Measurements from ENCODE around the gene LYPD1. TPM values are rescaled to one million over a fixed set of nuclear protein-coding genes. Genes with fewer than 3 reads are reported as not detected.

The LYPD1 gene
- total RNA-seq, 1 donor: not detected

- H3K9me3 ChIP-seq (ENCODE audit: low read depth, low read length): no peaks in the 10 kb centered on the region
- no peaks in the 10 kb centered on the region for H3K4me1 ChIP-seq (ENCODE audit: insufficient read depth, low read length)
- H3K4me3 ChIP-seq (ENCODE audit: low read length): no peak overlapping the region
- H3K27me3 ChIP-seq (ENCODE audit: insufficient read depth, low read length): peaks cover 7% of the 10 kb centered on the region
Measured at GRCh38 chr2:132677661-132678060, 7.7 kb upstream of the LYPD1 start.

GRCh38 chr2:132676999-132677398 is 7.0 kb upstream of the LYPD1 start:
- Histone ChIP-seq H3K27me3 (ENCODE audit: insufficient read depth, low read length) (peaks cover 13% of the 10 kb centered on the region), H3K4me1 (ENCODE audit: insufficient read depth, low read length) (no peaks in the 10 kb centered on the region), H3K9me3 (ENCODE audit: low read depth, low read length) (no peaks in the 10 kb centered on the region), H3K4me3 (ENCODE audit: low read length) (no peak overlapping the region)

GRCh38 chr2:132671151-132671835 is 1.3 kb upstream of the LYPD1 start:
- Histone ChIP-seq H3K4me3 (ENCODE audit: low read length) (no peak overlapping the region), H3K9me3 (ENCODE audit: low read depth, low read length) (no peaks in the 10 kb centered on the region), H3K27me3 (ENCODE audit: insufficient read depth, low read length) (peaks cover 55% of the 10 kb centered on the region), H3K4me1 (ENCODE audit: insufficient read depth, low read length) (no peaks in the 10 kb centered on the region)

DNA sequence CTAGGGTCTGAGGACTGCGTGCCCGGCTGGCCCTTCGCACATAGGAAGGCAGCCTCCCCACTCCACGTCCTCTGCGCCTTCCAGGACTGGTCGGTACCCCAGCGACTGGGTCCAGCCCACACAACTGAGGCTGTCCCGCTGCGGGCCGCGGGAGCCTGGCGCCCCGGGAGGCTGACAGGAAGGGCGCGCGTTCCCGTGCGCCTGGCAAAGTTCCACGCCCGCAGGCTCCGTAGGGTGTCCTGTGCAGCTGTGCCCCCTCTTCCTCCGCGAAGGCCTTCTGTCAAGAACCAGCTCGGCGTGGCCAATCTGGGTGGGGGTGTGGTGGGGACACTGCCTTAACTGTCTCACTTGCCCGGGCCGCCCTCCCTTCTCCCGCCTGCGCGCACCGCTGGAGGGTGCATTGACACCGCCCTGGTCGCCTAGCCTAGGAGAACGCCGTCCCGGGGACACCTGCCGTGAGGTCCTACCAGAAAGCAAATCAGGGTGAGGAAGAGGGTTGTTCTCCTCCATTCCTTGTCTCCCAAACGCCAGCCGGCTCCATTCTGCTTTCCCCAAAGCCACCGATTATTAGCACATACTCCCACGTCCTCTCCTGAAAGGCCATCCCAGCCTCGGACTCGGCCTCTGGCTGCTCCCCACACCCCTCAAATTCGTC is 618 bp upstream of the LYPD1 start:
- Histone ChIP-seq H3K4me1 (ENCODE audit: insufficient read depth, low read length) (no peaks in the 10 kb centered on the region), H3K9me3 (ENCODE audit: low read depth, low read length) (no peaks in the 10 kb centered on the region), H3K4me3 (ENCODE audit: low read length) (no peak overlapping the region), H3K27me3 (ENCODE audit: insufficient read depth, low read length) (peaks cover 55% of the 10 kb centered on the region)

DNA sequence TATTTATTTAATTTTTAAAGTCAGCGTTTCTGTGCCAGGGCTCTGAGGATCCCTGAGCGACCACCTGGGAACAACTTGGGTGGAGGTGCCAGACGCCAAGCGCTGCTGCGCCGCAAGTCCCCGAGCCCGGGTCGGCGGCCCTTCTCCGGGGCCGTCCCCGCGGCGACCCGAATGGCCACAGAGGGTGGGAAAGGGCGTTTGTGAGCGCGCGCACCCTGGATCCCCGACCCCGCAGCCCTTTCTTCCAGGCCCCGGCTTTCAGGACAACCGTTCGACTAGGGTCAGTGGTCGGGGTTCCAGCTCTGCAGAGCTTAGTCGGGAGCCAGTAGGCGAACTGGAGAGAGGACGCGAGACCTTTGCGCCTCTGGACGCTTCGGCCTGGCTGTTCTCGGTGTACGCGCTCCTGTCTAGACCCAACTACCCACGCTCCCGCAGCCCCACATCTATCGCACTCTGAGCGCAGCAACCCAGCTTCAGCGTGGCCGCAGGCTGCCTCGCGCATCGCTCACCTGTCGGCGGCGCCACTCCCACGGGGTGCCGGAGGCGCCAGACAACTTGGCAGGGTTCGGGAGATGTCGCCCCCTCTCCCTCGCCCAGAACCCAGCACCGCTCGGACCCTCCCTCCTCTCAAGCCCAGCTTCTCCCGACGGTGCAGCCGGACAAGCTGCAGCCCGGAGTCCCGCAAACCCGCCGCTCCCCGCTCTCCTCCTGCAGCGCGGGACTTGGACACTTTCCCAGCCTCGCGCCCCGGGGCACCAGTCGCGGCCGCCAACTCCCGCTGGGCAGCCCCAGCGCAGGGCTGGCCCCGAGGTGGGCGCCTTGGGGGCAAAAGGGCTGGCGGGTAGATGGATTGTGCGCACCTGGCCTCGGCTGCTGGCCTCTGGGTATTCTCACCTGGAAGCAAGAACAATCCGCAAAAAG is 758 bp downstream of the LYPD1 start:
- H3K4me1 ChIP-seq (ENCODE audit: insufficient read depth, low read length): no peaks in the 10 kb centered on the region
- H3K27me3 ChIP-seq (ENCODE audit: insufficient read depth, low read length): peaks cover 55% of the 10 kb centered on the region
- no peaks in the 10 kb centered on the region for H3K9me3 ChIP-seq (ENCODE audit: low read depth, low read length)
- no peak overlapping the region for H3K4me3 ChIP-seq (ENCODE audit: low read length)

DNA sequence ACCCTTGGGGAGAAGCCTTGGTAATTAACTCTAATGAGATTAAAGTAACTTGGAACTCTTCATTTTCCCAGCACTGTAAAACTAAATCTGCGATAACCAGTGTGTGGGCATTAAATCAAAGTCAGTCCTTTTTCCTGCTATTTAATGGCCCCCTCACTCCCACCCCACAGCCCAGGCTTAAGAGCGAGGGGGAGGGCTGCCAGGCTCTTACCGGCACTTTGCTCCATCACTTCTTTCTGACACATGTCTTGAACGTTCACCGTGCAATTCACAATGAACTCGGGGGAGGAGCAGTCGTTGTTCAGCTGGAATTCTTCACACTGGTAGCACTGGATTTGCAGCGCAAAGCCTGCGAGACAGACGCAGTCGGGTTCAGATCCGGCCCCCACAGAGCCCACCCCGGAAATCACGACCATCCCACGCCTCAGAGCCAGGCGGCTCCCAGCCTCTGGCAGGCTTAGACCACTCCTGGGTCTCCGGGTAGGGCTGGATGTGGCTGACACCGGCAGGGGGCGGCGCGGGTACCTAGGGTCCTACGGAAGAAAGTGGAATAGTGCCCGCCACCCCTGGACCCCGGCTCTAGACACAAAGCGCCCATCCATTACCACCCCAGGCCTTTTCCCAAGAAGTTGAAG is 1.7 kb downstream of the LYPD1 start:
- peaks cover 52% of the 10 kb centered on the region for H3K27me3 ChIP-seq (ENCODE audit: insufficient read depth, low read length)
- no peaks in the 10 kb centered on the region for H3K4me1 ChIP-seq (ENCODE audit: insufficient read depth, low read length)
- no peaks in the 10 kb centered on the region for H3K9me3 ChIP-seq (ENCODE audit: low read depth, low read length)
- no peak overlapping the region for H3K4me3 ChIP-seq (ENCODE audit: low read length)

- no peaks in the 10 kb centered on the region for H3K4me1 ChIP-seq (ENCODE audit: insufficient read depth, low read length)
- H3K9me3 ChIP-seq (ENCODE audit: low read depth, low read length): no peaks in the 10 kb centered on the region
- no peak overlapping the region for H3K4me3 ChIP-seq (ENCODE audit: low read length)
- peaks cover 49% of the 10 kb centered on the region for H3K27me3 ChIP-seq (ENCODE audit: insufficient read depth, low read length)
Measured at GRCh38 chr2:132667706-132668105, 2.3 kb downstream of the LYPD1 start.

DNA sequence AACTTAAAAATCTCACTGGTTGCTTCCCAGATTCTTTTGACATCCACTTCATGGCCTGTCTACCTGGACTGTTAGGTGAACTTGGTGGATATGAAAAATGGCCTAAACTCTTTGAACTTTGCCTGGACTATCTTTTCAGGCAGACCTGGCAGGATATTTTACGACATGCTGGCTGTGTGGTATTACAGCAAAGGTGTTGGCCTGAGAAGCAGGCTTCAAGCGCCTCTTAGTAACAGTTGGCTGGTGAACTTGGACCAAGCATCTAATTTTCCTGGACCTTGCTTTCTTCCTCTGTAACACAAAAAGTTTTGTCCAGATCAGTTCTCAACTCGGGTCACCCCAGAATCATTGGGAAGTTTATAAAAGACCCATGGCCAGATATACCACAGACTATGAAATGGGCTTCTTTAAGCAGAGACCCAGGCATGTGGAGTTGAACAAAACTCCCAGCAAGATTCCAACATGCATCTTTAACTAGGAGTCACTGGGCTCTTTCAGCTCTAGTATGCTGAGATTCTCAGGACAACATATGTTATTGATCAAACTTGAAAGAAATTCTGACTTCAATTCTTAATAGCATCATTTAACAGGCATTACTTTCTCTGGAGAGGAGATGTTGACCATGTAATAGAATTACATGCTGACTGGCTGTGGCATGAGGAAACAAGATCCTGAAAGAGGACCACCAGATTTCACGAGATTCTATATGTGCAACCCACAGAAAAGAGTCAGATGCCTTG is 4.4 kb downstream of the LYPD1 start:
- H3K4me3 ChIP-seq (ENCODE audit: low read length): no peak overlapping the region
- no peaks in the 10 kb centered on the region for H3K4me1 ChIP-seq (ENCODE audit: insufficient read depth, low read length)
- no peaks in the 10 kb centered on the region for H3K9me3 ChIP-seq (ENCODE audit: low read depth, low read length)
- H3K27me3 ChIP-seq (ENCODE audit: insufficient read depth, low read length): peaks cover 31% of the 10 kb centered on the region

DNA sequence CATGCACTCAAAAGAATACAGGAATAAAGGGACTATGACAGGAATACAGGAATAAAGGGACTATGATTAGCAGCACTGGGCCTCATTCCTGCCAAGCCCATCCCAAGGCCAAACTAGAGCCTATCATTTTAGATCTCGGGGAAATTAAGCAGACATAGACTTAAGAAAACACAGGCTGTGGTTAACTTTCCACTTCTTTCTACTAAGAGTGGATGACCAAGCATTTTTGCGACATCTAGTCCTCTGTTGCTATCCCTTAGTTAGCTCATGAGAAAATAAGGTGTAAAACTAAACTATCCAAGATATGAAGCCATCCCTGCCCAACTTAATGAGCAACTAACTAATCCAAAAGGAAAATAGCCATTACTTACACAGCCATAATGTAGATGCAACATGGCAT is 5.9 kb downstream of the LYPD1 start:
- no peaks in the 10 kb centered on the region for H3K9me3 ChIP-seq (ENCODE audit: low read depth, low read length)

GRCh38 chr2:132662732-132663131 is 7.3 kb downstream of the LYPD1 start:
- H3K4me1 ChIP-seq (ENCODE audit: insufficient read depth, low read length): no peaks in the 10 kb centered on the region
- H3K4me3 ChIP-seq (ENCODE audit: low read length): no peak overlapping the region
- peaks cover 6% of the 10 kb centered on the region for H3K27me3 ChIP-seq (ENCODE audit: insufficient read depth, low read length)
- H3K9me3 ChIP-seq (ENCODE audit: low read depth, low read length): no peaks in the 10 kb centered on the region

More for the DNA sequence above, 5.9 kb downstream of the LYPD1 start:
- Histone ChIP-seq H3K27me3 (ENCODE audit: insufficient read depth, low read length) (peaks cover 19% of the 10 kb centered on the region), H3K4me1 (ENCODE audit: insufficient read depth, low read length) (no peaks in the 10 kb centered on the region), H3K4me3 (ENCODE audit: low read length) (no peak overlapping the region)

- Histone ChIP-seq H3K9me3 (ENCODE audit: low read depth, low read length) (no peaks in the 10 kb centered on the region), H3K4me3 (ENCODE audit: low read length) (no peak overlapping the region), H3K4me1 (ENCODE audit: insufficient read depth, low read length) (no peaks in the 10 kb centered on the region), H3K27me3 (ENCODE audit: insufficient read depth, low read length) (no peaks in the 10 kb centered on the region)
Measured at GRCh38 chr2:132659331-132659730, 10.7 kb downstream of the LYPD1 start.

GRCh38 chr2:132656266-132656975 is 13.6 kb downstream of the LYPD1 start:
- Histone ChIP-seq H3K27me3 (ENCODE audit: insufficient read depth, low read length) (no peaks in the 10 kb centered on the region), H3K9me3 (ENCODE audit: low read depth, low read length) (no peaks in the 10 kb centered on the region), H3K4me1 (ENCODE audit: insufficient read depth, low read length) (no peaks in the 10 kb centered on the region), H3K4me3 (ENCODE audit: low read length) (no peak overlapping the region)

GRCh38 chr2:132654968-132655367 is 15.0 kb downstream of the LYPD1 start:
- H3K4me3 ChIP-seq (ENCODE audit: low read length): no peak overlapping the region
- H3K27me3 ChIP-seq (ENCODE audit: insufficient read depth, low read length): no peaks in the 10 kb centered on the region
- H3K9me3 ChIP-seq (ENCODE audit: low read depth, low read length): no peaks in the 10 kb centered on the region
- no peaks in the 10 kb centered on the region for H3K4me1 ChIP-seq (ENCODE audit: insufficient read depth, low read length)

GRCh38 chr2:132654335-132654734 is 15.7 kb downstream of the LYPD1 start:
- no peak overlapping the region for H3K4me3 ChIP-seq (ENCODE audit: low read length)
- H3K9me3 ChIP-seq (ENCODE audit: low read depth, low read length): no peaks in the 10 kb centered on the region
- no peaks in the 10 kb centered on the region for H3K27me3 ChIP-seq (ENCODE audit: insufficient read depth, low read length)
- H3K4me1 ChIP-seq (ENCODE audit: insufficient read depth, low read length): no peaks in the 10 kb centered on the region

All from mononuclear cell (primary cell).